Fibroblast of lung (primary cell): ENCODE data around the gene CRYGA.

ENCODE experiments used
- CTCF ChIP-seq, 2 donors: IDR thresholded peaks in 1 of 2; conservative IDR thresholded peaks in 1 of 2; 1 replicate in 1 of 2; 2 replicates in 1 of 2; pipeline ENCODE4 v1.5.1; 2011 to 2012; ENCODE audit warnings: low read length in 2 of 2, control low read depth in 1 of 2, inconsistent platforms in 1 of 2, low read depth in 1 of 2, mild to moderate bottlenecking in 1 of 2
- EZH2 ChIP-seq: IDR thresholded peaks from 2 replicates; pipeline ENCODE4 v1.5.1; 2012; ENCODE audit warnings: low read length, control low read depth, mild to moderate bottlenecking; ENCODE audit errors: missing control alignments

GRCh38 chr2:208186465-208186864, 23.1 kb upstream of the CRYGA start:
- no peak for TF ChIP-seq EZH2
- TF ChIP-seq CTCF (conservative IDR thresholded peaks at IDR 0.05 in 1 of 2, IDR thresholded peaks at IDR 0.05 in 1 of 2; ENCODE audit: low read depth in 1 of 2, low read length in 2 of 2), result no peak
